ENCODE measurements around the gene GALR1. TPM values are rescaled to one million over a fixed set of nuclear protein-coding genes. Genes with fewer than 3 reads are reported as not detected.

The GALR1 gene
- total and polyA plus RNA-seq, 2 donors (not counting 3 experiments of a cell fraction or from before 2014, with no cell fraction given), result not detected

- no peak overlapping the region for H3K4me2 ChIP-seq (ENCODE audit: insufficient read depth, low read length)
- no peaks in the 10 kb centered on the region for H4K20me1 ChIP-seq (replicated peaks; ENCODE audit: control insufficient read depth, extremely low read depth, insufficient read depth, low read length)
- BruUV-seq (replicated peaks), result no TSS peak
- TF ChIP-seq POLR2A (IDR thresholded peaks at IDR 0.05; ENCODE audit: low read depth, low read length) (no peak), FOS (IDR thresholded peaks at IDR 0.05; ENCODE audit: borderline replicate concordance, insufficient read depth, low read length) (peak; percentile 24), MAX (IDR thresholded peaks at IDR 0.05; ENCODE audit: insufficient read depth, insufficient read length) (no peak)
- H2AFZ ChIP-seq (ENCODE audit: low read depth, low read length), result no peak overlapping the region
- FAIRE-seq, result no peak
- no peaks in the 10 kb centered on the region for H3K27me3 ChIP-seq (ENCODE audit: control insufficient read depth in 2 of 2, insufficient read depth in 2 of 2, low read length in 2 of 2)
- no peaks in the 10 kb centered on the region for H3K79me2 ChIP-seq (ENCODE audit: control insufficient read depth, insufficient read depth, low read length)
- dilution Hi-C loops (cut with MboI; ENCODE audit: extremely low pct_ligation_motif_present, low sequenced_read_pairs), result no loop called here
- H3K36me3 ChIP-seq (ENCODE audit: control insufficient read depth in 2 of 2, extremely low read depth in 1 of 2, insufficient read depth in 2 of 2, low read length in 2 of 2), result no peaks in the 10 kb centered on the region
- H3K9me1 ChIP-seq (replicated peaks; ENCODE audit: control insufficient read depth, extremely low read depth, insufficient read depth, low read length), result no peaks in the 10 kb centered on the region
- CTCF ChIA-PET, result interaction anchor here (1.0 to 2.5 kb wide), 2 partner anchors 12 to 16 kb away, joined by 3 to 16 read pairs; no protein-coding TSS in a partner anchor
- H3K4me3 ChIP-seq (replicated peaks in 1 of 3; ENCODE audit: insufficient read depth in 1 of 3, low read depth in 1 of 3, low read length in 3 of 3), result no peak overlapping the region
- POLR2A ChIA-PET, result interaction anchor here (0.6 kb wide), 1 partner anchor 22 kb away, joined by 3 read pairs; no protein-coding TSS in a partner anchor
- no peaks in the 10 kb centered on the region for H3K9me3 ChIP-seq (replicated peaks; ENCODE audit: control insufficient read depth, insufficient read depth, low read length)
- H3K27ac ChIP-seq (ENCODE audit: insufficient read depth, low read depth, low read length), result no peak overlapping the region
- intact Hi-C loops (cut with micrococcal nuclease), result no loop called here
- DNase-seq (ENCODE audit: low read depth, low spot score), result no peak
- no peak overlapping the region for H3K9ac ChIP-seq (replicated peaks; ENCODE audit: extremely low read depth, insufficient read depth, low read length)
- no peaks in the 10 kb centered on the region for H3K4me1 ChIP-seq (ENCODE audit: control insufficient read depth, extremely low read depth, insufficient read depth, low read length)
Observed at GRCh38 chr18:77223653-77224052, 26.0 kb upstream of the GALR1 start.

GRCh38 chr18:77230645-77231044 is 19.0 kb upstream of the GALR1 start:
- Histone ChIP-seq H3K4me2 (ENCODE audit: insufficient read depth, low read length) (no peak overlapping the region), H4K20me1 (replicated peaks; ENCODE audit: control insufficient read depth, extremely low read depth, insufficient read depth, low read length) (no peaks in the 10 kb centered on the region), H3K36me3 (ENCODE audit: control insufficient read depth in 2 of 2, extremely low read depth in 1 of 2, insufficient read depth in 2 of 2, low read length in 2 of 2) (no peaks in the 10 kb centered on the region), H3K79me2 (ENCODE audit: control insufficient read depth, insufficient read depth, low read length) (no peaks in the 10 kb centered on the region), H3K4me1 (ENCODE audit: control insufficient read depth, extremely low read depth, insufficient read depth, low read length) (no peaks in the 10 kb centered on the region), H3K4me3 (replicated peaks in 1 of 3; ENCODE audit: insufficient read depth in 1 of 3, low read depth in 1 of 3, low read length in 3 of 3) (no peak overlapping the region), H3K27ac (ENCODE audit: insufficient read depth, low read depth, low read length) (no peak overlapping the region), H3K9me1 (replicated peaks; ENCODE audit: control insufficient read depth, extremely low read depth, insufficient read depth, low read length) (no peaks in the 10 kb centered on the region), H3K27me3 (ENCODE audit: control insufficient read depth in 2 of 2, insufficient read depth in 2 of 2, low read length in 2 of 2) (no peaks in the 10 kb centered on the region), H2AFZ (ENCODE audit: low read depth, low read length) (no peak overlapping the region), H3K9ac (replicated peaks; ENCODE audit: extremely low read depth, insufficient read depth, low read length) (no peak overlapping the region), H3K9me3 (replicated peaks; ENCODE audit: control insufficient read depth, insufficient read depth, low read length) (no peaks in the 10 kb centered on the region)
- intact Hi-C loops (cut with micrococcal nuclease), result no loop called here
- dilution Hi-C loops (cut with MboI; ENCODE audit: extremely low pct_ligation_motif_present, low sequenced_read_pairs), result no loop called here
- CTCF ChIA-PET, result no interaction called here
- BruUV-seq (replicated peaks), result no TSS peak
- POLR2A ChIA-PET, result no interaction called here
- DNase-seq (ENCODE audit: low read depth, low spot score) (no peak), FAIRE-seq (no peak)
- no peak for TF ChIP-seq GATA2 (IDR thresholded peaks at IDR 0.05; ENCODE audit: insufficient read depth, insufficient read length, low read depth, low read length)
- TF ChIP-seq POLR2A (IDR thresholded peaks at IDR 0.05; ENCODE audit: low read depth, low read length), result no peak
- TF ChIP-seq POLR2AphosphoS5 (IDR thresholded peaks at IDR 0.05; ENCODE audit: insufficient read depth, low read depth, low read length), result no peak
- no peak for TF ChIP-seq EZH2 (IDR thresholded peaks at IDR 0.05; ENCODE audit: borderline replicate concordance, low read depth, low read length, severe bottlenecking)
- TF ChIP-seq CTCF (IDR thresholded peaks at IDR 0.05; ENCODE audit: extremely low read depth in 1 of 2, insufficient read depth in 1 of 2, low read depth in 1 of 2, low read length in 2 of 2), result no peak
- no peak for TF ChIP-seq MYC (IDR thresholded peaks at IDR 0.05; ENCODE audit: low read depth, low read length)
- no peak for TF ChIP-seq JUN (IDR thresholded peaks at IDR 0.05; ENCODE audit: borderline replicate concordance, insufficient read depth, insufficient read length, low read depth)
- no peak for TF ChIP-seq FOS (IDR thresholded peaks at IDR 0.05; ENCODE audit: borderline replicate concordance, insufficient read depth, low read length)
- TF ChIP-seq MAX (IDR thresholded peaks at IDR 0.05; ENCODE audit: insufficient read depth, insufficient read length), result no peak

Data from endothelial cell of umbilical vein (primary cell).